ENCODE data around the gene ITLN1. TPM values are rescaled to one million over a fixed set of nuclear protein-coding genes. Genes with fewer than 3 reads are reported as not detected.
A peak's percentile ranks its signal among the peaks of the same experiment; 100 is the strongest.

The ITLN1 gene
- total RNA-seq, 2 experiments from 2014 or later: not detected

- POLR2A ChIA-PET: interaction anchor here (0.6 to 3.1 kb wide), 7 partner anchors 16 to 151 kb away, joined by 3 to 25 read pairs (median 4); partner anchors contain the start of gene CD244
- H3K27ac Mint-ChIP-seq: peak overlapping the region; percentile 98
- peaks cover 2% of the 10 kb centered on the region for H3K9me3 Mint-ChIP-seq
- H3K36me3 Mint-ChIP-seq: peaks cover 11% of the 10 kb centered on the region
- DNase-seq (peak; percentile 53), ATAC-seq (ENCODE audit: low read depth) (no peak)
- no peaks in the 10 kb centered on the region for H3K27me3 Mint-ChIP-seq
- H3K4me1 Mint-ChIP-seq: peaks cover 67% of the 10 kb centered on the region
- peak overlapping the region; percentile 76 for H3K4me3 Mint-ChIP-seq
These were observed 46.1 kb downstream of the ITLN1 start for GRCh38 chr1:160838888-160839287.

- Mint-ChIP-seq H3K27me3 (no peaks in the 10 kb centered on the region), H3K36me3 (peaks cover 5% of the 10 kb centered on the region), H3K4me3 (peak overlapping the region; percentile 76), H3K4me1 (peaks cover 63% of the 10 kb centered on the region), H3K27ac (peak overlapping the region; percentile 98), H3K9me3 (no peaks in the 10 kb centered on the region)
- DNase-seq (peak; percentile 84), ATAC-seq (ENCODE audit: low read depth) (peak; percentile 92)
- POLR2A ChIA-PET: interaction anchor here (0.7 to 4.1 kb wide), 15 partner anchors 9 to 154 kb away, joined by 3 to 25 read pairs (median 5); partner anchors contain the start of genes CD244, ITLN2 and LY9
These were observed 47.3 kb downstream of the ITLN1 start for GRCh38 chr1:160837558-160838205.

GRCh38 chr1:160836981-160837557 is 47.9 kb downstream of the ITLN1 start:
- no peak for DNase-seq
- H3K4me1 Mint-ChIP-seq: peaks cover 59% of the 10 kb centered on the region
- no peaks in the 10 kb centered on the region for H3K9me3 Mint-ChIP-seq
- no peaks in the 10 kb centered on the region for H3K27me3 Mint-ChIP-seq
- H3K27ac Mint-ChIP-seq: peak overlapping the region; percentile 98
- peak overlapping the region; percentile 57 for H3K4me3 Mint-ChIP-seq
- POLR2A ChIA-PET: interaction anchor here (0.8 to 4.1 kb wide), 15 partner anchors 9 to 154 kb away, joined by 3 to 25 read pairs (median 5); partner anchors contain the start of genes CD244, ITLN2 and LY9
- ATAC-seq (ENCODE audit: low read depth): no peak
- peaks cover 6% of the 10 kb centered on the region for H3K36me3 Mint-ChIP-seq

GRCh38 chr1:160836561-160836960 is 48.4 kb downstream of the ITLN1 start:
- Mint-ChIP-seq H3K27me3 (no peaks in the 10 kb centered on the region), H3K4me3 (peak overlapping the region; percentile 57), H3K9me3 (no peaks in the 10 kb centered on the region), H3K36me3 (peaks cover 5% of the 10 kb centered on the region), H3K4me1 (peaks cover 57% of the 10 kb centered on the region), H3K27ac (peak overlapping the region; percentile 81)
- no peak for DNase-seq
- ATAC-seq (ENCODE audit: low read depth): no peak
- POLR2A ChIA-PET: interaction anchor here (1.0 to 4.1 kb wide), 11 partner anchors 13 to 154 kb away, joined by 3 to 25 read pairs (median 5); partner anchors contain the start of genes CD244, ITLN2 and LY9

- POLR2A ChIA-PET: interaction anchor here (1.0 to 4.1 kb wide), 5 partner anchors 39 to 155 kb away, joined by 3 to 17 read pairs (median 5); partner anchors contain the start of gene LY9
- Mint-ChIP-seq H3K4me3 (peak overlapping the region; percentile 25), H3K4me1 (peaks cover 56% of the 10 kb centered on the region), H3K9me3 (no peaks in the 10 kb centered on the region), H3K27ac (peak overlapping the region; percentile 81), H3K27me3 (no peaks in the 10 kb centered on the region), H3K36me3 (peaks cover 5% of the 10 kb centered on the region)
- ATAC-seq (ENCODE audit: low read depth): no peak
- no peak for DNase-seq
These were observed 49.2 kb downstream of the ITLN1 start for GRCh38 chr1:160835751-160836150.

GRCh38 chr1:160834945-160835565 is 49.9 kb downstream of the ITLN1 start:
- H3K27me3 Mint-ChIP-seq: no peaks in the 10 kb centered on the region
- no peak overlapping the region for H3K4me3 Mint-ChIP-seq
- no peak for ATAC-seq (ENCODE audit: low read depth)
- DNase-seq: no peak
- H3K9me3 Mint-ChIP-seq: no peaks in the 10 kb centered on the region
- POLR2A ChIA-PET: interaction anchor here (0.8 to 4.1 kb wide), 5 partner anchors 42 to 155 kb away, joined by 3 to 17 read pairs (median 3); partner anchors contain the start of gene ITLN2
- H3K4me1 Mint-ChIP-seq: peaks cover 56% of the 10 kb centered on the region
- H3K27ac Mint-ChIP-seq: peak overlapping the region; percentile 86
- H3K36me3 Mint-ChIP-seq: peaks cover 8% of the 10 kb centered on the region

- H3K27ac Mint-ChIP-seq: no peak overlapping the region
- DNase-seq (peak; percentile 77), ATAC-seq (ENCODE audit: low read depth) (peak; percentile 73)
- no peak overlapping the region for H3K4me3 Mint-ChIP-seq
- POLR2A ChIA-PET: interaction anchor here (1.1 to 2.0 kb wide), 2 partner anchors 35 to 53 kb away, joined by 3 to 8 read pairs; partner anchors contain the start of gene LY9
- H3K4me1 Mint-ChIP-seq: peaks cover 28% of the 10 kb centered on the region
- H3K36me3 Mint-ChIP-seq: peaks cover 12% of the 10 kb centered on the region
- no peaks in the 10 kb centered on the region for H3K9me3 Mint-ChIP-seq
- H3K27me3 Mint-ChIP-seq: no peaks in the 10 kb centered on the region
These were observed 54.4 kb downstream of the ITLN1 start for GRCh38 chr1:160830321-160831153.

- DNase-seq: no peak
- POLR2A ChIA-PET: no interaction called here
These were observed 55.2 kb downstream of the ITLN1 start for GRCh38 chr1:160829766-160830165.

GRCh38 chr1:160827418-160827817 is 57.6 kb downstream of the ITLN1 start:
- H3K27me3 Mint-ChIP-seq: no peaks in the 10 kb centered on the region
- no peak for DNase-seq
- H3K27ac Mint-ChIP-seq: no peak overlapping the region
- no peaks in the 10 kb centered on the region for H3K9me3 Mint-ChIP-seq
- POLR2A ChIA-PET: no interaction called here
- peaks cover 13% of the 10 kb centered on the region for H3K4me1 Mint-ChIP-seq
- H3K4me3 Mint-ChIP-seq: no peak overlapping the region
- no peak for ATAC-seq (ENCODE audit: low read depth)
- H3K36me3 Mint-ChIP-seq: peaks cover 14% of the 10 kb centered on the region

More at GRCh38 chr1:160829766-160830165, 55.2 kb downstream of the ITLN1 start:
- Mint-ChIP-seq H3K27ac (no peak overlapping the region), H3K27me3 (no peaks in the 10 kb centered on the region), H3K4me3 (no peak overlapping the region), H3K9me3 (no peaks in the 10 kb centered on the region), H3K36me3 (peaks cover 12% of the 10 kb centered on the region), H3K4me1 (peaks cover 23% of the 10 kb centered on the region)
- no peak for ATAC-seq (ENCODE audit: low read depth)

- Mint-ChIP-seq H3K36me3 (peaks cover 12% of the 10 kb centered on the region), H3K27ac (no peak overlapping the region), H3K4me3 (no peak overlapping the region), H3K4me1 (peaks cover 11% of the 10 kb centered on the region), H3K27me3 (no peaks in the 10 kb centered on the region), H3K9me3 (no peaks in the 10 kb centered on the region)
- DNase-seq: no peak
- ATAC-seq (ENCODE audit: low read depth): no peak
- POLR2A ChIA-PET: no interaction called here
These were observed 58.4 kb downstream of the ITLN1 start for GRCh38 chr1:160826546-160826945.
